NCI-H2171 (cell line): ENCODE results near the gene UCN.
"Not testable (repeated sequence)": the region's sequence is repeated elsewhere in the genome, so short reads cannot be mapped to it uniquely, and the experiment has no call there.

Experiments
- DNase-seq: peaks from one replicate; lab custom pipeline; 2025; lab: John Stamatoyannopoulos, UW

The UCN gene

DNA sequence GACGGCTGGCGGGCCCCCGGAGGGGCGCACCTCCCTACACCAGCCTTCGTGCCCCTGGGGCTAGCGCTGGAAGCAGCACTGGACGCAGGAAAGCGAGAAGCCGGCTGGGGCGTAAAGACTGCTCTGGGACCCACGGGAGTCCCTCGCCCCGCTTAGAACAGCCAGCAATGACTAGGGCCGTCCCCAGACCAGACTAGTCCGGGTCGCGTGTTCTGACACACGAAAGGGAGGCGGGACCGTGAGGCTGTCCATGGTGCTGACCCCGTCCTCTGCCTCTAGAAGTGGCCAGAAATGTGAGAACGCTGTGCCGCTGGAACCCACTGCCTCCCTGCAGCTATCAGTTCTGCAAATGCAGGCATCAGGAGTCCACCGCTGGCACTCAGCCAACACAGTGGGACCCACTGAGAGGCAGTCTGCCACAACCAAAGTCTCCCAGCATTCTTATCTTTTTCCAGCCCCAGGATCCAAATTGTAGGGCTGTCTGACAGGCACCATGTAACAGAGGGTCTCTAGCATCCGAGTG, at the start of gene UCN:
UCN (minus strand) TSS at position 87 of the 523 bp plus-strand sequence. CDS start 550 bp downstream, outside the sequence.
- peak; percentile 28 for DNase-seq

DNA sequence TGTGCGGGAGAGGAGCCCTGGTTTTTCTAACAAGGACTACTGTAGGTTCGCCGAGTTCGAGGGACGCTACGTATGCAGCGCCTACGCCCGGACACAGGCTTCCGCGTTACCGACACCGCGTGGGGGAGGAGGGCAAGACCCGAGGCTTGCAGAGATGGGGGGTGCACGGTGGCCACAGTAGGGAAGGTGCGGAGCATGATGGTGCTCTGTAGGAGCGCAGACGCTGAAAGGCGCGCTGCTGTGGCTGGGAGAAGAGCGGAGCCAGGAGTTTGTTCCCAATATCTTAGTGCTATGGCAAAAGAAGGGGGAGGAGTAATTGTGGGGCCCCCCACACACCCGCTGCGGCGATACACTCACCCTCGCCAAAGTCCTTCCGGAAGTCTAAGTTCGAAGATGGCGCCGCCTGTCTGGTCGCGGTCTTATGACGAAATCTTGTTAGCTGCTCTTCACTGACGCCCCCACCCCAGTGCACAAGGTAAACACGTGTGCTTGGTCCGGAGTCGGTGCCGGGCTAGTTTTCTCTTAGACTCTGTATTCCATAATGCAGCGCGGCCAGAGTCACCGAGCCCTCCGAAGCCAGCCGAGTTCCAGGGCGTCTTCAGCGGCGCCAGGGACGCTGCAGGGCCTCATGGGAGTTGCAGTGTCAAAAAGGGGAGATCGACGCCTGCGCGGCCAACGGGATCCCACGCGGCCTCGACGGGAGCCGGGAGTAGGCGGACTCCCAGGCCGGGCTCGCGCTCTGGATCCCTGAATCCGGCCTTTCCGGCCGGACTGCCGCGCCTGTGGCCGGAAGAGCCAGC, 48.3 kb upstream of the UCN start, which contains the start of gene GTF3C2:
GTF3C2 (minus strand) TSS at position 383 of the 800 bp plus-strand sequence. CDS start 13,210 bp downstream, outside the sequence.
- DNase-seq, result peak; percentile 99

- peak; percentile 41 for DNase-seq
Observed at GRCh38 chr2:27356056-27356381, 47.8 kb upstream of the UCN start.

- no peak for DNase-seq
Observed at GRCh38 chr2:27354597-27354927, 46.3 kb upstream of the UCN start.

GRCh38 chr2:27353762-27354596, 45.7 kb upstream of the UCN start:
- no peak for DNase-seq

GRCh38 chr2:27353386-27353761, 45.1 kb upstream of the UCN start:
- not testable (repeated sequence) for DNase-seq

- DNase-seq, result no peak
Observed at GRCh38 chr2:27351802-27352598, 43.8 kb upstream of the UCN start.

DNA sequence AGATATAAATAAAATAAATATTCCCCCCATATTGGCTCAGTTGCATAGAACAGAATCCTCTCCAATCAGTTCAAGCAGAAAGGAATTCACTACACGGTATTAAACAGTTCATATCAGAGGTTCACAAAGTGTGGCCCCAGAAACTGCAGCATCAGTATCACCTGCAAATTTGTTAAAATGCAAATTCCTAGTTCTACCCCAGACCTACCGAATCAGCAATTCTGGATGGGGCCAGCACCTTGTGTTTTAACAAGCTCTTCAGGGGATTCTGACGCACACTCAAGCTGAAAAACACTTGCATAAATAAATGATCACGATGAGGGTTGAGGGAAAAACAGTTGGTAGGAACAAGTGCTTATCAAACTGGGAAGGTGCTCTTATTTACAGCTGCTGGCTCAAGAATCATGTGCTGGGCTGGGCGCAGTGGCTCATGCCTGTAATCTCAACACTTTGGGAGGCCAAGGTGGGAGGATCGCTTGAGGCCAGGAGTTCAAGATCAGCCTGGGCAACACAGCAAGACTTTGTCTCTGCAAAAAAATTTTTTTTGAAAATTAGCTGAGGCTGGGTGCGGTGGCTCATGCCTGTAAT, 42.0 kb upstream of the UCN start:
- DNase-seq, result no peak

DNA sequence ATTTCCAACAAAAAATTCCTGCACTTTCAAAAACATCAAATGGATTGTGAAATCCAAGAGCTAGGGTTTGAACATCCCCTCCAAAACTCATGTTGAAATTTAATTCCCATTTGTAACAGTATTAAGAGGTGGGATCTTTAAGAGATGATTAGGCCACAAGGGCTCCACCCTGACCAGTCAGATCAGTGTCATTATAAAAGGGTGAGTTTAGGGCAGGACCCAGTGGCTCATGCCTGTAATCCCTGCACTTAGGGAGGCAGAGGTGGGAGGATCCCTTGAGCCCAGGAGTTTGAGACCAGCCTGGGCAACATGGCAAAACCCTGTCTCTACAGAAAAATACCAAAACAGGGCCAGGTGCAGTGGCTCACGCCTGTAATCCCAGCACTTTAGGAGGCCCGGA, 39.4 kb upstream of the UCN start:
- DNase-seq, result no peak

DNA sequence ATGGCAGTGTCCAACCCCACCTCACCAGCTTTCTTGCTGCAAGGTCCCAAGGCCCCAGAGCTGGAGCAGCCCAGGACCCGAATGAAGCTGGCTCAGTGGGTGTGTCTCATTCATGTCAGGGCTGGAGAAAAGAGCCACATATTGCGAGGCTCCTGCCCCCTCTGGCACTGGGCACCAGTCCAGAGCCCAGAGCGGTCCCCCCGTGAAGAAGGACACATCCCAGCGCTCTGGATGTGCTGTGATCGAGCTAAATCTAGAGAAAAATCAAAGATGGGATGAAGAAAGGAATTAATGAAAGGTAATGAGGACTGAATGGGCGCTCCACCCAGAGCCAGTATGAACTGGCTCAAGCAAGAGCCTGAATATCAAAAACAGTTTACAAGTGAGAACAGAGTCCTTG, 27.9 kb upstream of the UCN start:
- DNase-seq, result no peak

DNA sequence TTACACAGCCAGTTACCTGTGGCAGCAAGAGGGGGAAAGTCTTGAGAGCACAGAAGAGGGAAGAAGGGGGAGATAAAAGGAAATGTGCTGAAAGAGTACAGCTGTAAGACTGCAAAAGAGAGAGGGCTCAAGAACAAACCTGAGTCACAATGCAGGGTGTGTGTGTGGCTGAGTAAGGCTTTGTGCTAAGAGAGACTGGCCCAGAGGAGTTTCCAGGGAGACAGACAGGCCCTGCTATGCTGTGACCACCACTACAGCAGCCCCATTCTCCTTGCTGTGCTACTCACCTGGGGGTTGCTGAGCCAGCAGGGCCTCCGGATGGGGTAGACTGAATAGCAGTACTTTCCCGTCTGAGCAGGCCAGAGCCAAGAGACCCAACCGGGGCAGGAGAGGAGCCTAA, 27.1 kb upstream of the UCN start:
- no peak for DNase-seq

GRCh38 chr2:27324720-27325119, 16.5 kb upstream of the UCN start:
- DNase-seq, result no peak

- DNase-seq, result no peak
Observed at GRCh38 chr2:27323596-27324285, 15.5 kb upstream of the UCN start.

DNA sequence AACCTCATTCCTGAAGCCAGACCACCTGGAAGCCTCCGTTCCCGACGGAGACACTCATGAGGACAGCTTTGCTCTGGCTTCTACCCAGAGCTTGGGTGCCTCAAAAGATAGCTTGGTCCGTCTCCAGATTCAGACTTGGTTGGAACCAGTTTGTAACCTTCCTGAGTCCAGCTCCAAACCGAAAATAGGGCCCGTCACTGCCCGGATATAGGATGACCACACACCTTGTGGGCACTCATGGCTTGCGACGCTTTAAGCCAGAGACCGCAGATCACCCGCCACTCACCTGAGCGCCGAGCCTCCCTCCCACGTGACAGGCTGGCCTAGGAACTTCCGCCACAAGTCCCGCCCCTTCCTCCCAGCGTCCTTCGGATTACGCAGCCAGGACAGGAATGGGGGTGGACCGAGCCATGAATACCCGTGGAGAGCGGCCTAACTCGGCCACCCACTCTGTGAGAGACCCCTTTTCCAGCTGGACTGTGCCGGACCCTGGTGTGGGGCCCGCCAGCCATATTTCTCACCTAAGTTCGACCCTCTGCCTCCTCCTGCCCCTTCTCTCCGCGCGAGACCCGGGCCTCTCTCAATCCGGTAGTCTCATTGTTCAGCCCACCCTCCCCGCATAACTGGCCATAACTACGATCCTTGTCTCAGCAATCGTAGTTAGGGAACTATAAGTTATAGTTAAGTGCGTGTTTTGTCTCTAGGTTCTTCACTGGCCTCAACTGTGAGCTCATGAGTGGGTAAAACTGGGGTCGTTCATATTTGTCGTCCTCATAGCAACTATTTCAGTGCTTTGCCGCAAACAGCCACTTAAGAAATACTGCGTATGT, 14.7 kb upstream of the UCN start, which contains the start of gene MPV17:
MPV17 (minus strand) TSS at position 332 of the 830 bp plus-strand sequence. CDS start 580 bp downstream, outside the sequence.
- DNase-seq, result peak; percentile 93

GRCh38 chr2:27322301-27322765, 14.1 kb upstream of the UCN start:
- DNase-seq, result no peak

- DNase-seq, result no peak
Observed at GRCh38 chr2:27320958-27321543, 12.8 kb upstream of the UCN start.

DNA sequence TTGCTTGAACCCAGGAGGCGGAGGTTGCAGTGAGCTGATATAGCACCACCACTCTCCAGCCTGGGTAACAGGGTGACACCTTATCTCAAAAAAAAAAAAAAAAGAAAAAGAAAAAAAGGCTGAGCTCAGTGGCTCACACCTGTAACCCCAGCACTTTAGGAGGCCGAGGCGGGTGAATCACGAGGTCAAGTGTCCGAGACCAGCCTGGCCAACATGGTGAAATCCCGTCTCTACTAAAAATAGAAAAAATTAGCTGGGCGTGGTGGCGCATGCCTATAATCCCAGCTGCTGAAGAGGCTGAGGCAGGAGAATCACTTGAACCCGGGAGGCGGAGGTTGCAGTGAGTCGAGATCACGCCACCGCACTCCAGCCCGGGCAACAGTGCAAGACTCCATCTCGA, 11.6 kb upstream of the UCN start:
- DNase-seq, result not testable (repeated sequence)

DNA sequence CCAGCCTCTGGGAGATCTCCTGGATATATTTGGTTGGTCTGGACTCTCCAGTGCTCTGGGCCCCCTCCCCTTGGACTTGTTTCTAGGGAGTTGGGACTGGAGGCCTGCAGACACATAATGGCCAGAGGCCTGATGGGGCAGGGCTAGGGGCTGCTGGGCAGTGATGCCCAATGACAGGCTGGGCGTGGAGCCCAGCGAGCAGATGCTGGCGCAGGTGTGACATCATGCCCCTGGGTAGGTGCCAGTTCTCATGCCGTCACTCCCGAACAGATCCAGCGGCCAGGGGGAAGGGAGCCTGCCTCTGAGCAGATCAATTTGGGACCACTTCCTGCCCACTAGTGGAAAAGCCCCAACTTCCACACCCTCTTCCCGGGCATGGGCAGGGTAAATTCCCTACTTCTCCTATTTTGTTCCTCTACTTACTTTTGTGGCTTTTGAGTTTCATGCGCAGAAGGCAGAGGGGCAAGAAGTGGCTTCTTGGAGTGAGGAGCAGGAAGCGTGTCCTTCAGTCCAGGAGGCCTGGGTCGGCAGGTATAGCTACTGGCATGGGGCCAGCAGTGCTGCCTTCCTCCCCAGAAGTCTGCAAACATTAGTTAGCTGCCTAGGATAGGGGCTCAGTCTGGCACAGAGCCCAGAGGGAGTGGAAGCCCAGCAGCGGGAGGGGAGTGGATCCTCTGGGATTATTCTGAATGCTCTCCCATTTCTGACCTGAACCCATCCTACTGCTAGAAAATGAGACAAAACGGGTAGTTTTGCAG, 8.6 kb upstream of the UCN start:
- DNase-seq, result no peak

GRCh38 chr2:27315122-27315521, 6.9 kb upstream of the UCN start:
- no peak for DNase-seq
